HCT116 (cell line): ENCODE measurements around the gene CUZD1. TPM values are rescaled to one million over a fixed set of nuclear protein-coding genes. Genes with fewer than 3 reads are reported as not detected.

Experiments used
- ATAC-seq: fragments of 200-7000 bp; cut with Tn5 transposase; 2 replicates; pipeline ENCODE4 v1.9.1; 2020; ENCODE audit warnings: mild to moderate bottlenecking, moderate library complexity
- BruUV-seq: library from RNA; stranded (reverse); fragments of 400-500 nt; replicated peaks from 2 replicates; lab custom pipeline; 2021; lab: Mats Ljungman, UMichigan
- CTCF ChIA-PET: fragments of 300-600 bp; sonication (Branson Sonifier 250); formaldehyde crosslinking; loops from one replicate; lab custom pipeline; 2021; ENCODE audit warnings: antibody characterized with exemption; lab: Charles Lee
- POLR2A ChIA-PET: fragments of 300-600, 350-600 bp; sonication (Branson Sonifier 250); formaldehyde crosslinking; loops from one replicate; lab custom pipeline; 2021; ENCODE audit warnings: antibody characterized with exemption; lab: Charles Lee
- RAD21 ChIA-PET, 2 experiments: fragments of 300-600 bp; sonication (Branson Sonifier 250); formaldehyde crosslinking; loops; one replicate each; lab custom pipeline; 2023; ENCODE audit warnings: low total read pairs in 2 of 2; ENCODE audit not compliant: uncharacterized antibody in 2 of 2, unreplicated experiment in 2 of 2, low non-redundant PET in 1 of 2; lab: Charles Lee
- DNase-seq: peaks from one replicate; pipeline ENCODE4 v3.0.0-alpha.2; 2010; ENCODE audit warnings: low read depth, low spot score
- H2AFZ ChIP-seq: fragments of 200-600 bp; shearing (Covaris generic), sonication (generic); 2 replicates; pipeline ENCODE4 v1.6.1; 2017; ENCODE audit warnings: low read depth, mixed run types, mixed read lengths, antibody characterized with exemption, low read length; ENCODE audit not compliant: poor library complexity, severe bottlenecking
- H3K27ac ChIP-seq: 2 replicates; pipeline ENCODE4 v1.5.1; 2012; ENCODE audit warnings: low read depth, low read length
- H3K27me3 ChIP-seq: fragments of 200-600 bp; sonication (generic); 2 replicates; pipeline ENCODE4 v1.6.1; 2016; ENCODE audit warnings: mixed run types, low read length, mixed read lengths; ENCODE audit not compliant: insufficient read depth
- H3K36me3 ChIP-seq, 2 experiments: fragments of 200-500 bp in 1 of 2; fragments of 200-600 bp in 1 of 2; sonication (Bioruptor generic) in 1 of 2; sonication (generic) in 1 of 2; 2 replicates each; pipeline versions ENCODE4 v1.5.1 to v1.6.1; 2014 to 2016; ENCODE audit warnings: low read length in 2 of 2, inconsistent platforms in 1 of 2, mixed read lengths in 1 of 2, mixed run types in 1 of 2; ENCODE audit not compliant: insufficient read depth in 2 of 2, control insufficient read depth in 1 of 2
- H3K4me1 ChIP-seq, 2 experiments: fragments of 200-600 bp in 1 of 2; sonication (generic) in 1 of 2; 2 replicates each; pipeline versions ENCODE4 v1.5.1 to v1.6.1; 2012 to 2017; ENCODE audit warnings: low read length in 2 of 2, inconsistent platforms in 1 of 2, mild to moderate bottlenecking in 1 of 2, mixed read lengths in 1 of 2, mixed run types in 1 of 2, moderate library complexity in 1 of 2; ENCODE audit not compliant: insufficient read depth in 2 of 2, control insufficient read depth in 1 of 2
- H3K4me2 ChIP-seq: fragments of 200-600 bp; sonication (generic); 2 replicates; pipeline ENCODE4 v1.6.1; 2017; ENCODE audit warnings: mixed run types, low read length, mixed read lengths
- H3K4me3 ChIP-seq, 2 experiments: fragments of 200-600 bp in 1 of 2; sonication (generic) in 1 of 2; replicated peaks in 1 of 2; 2 replicates each; pipeline ENCODE4 v1.5.1; 2011 to 2016; ENCODE audit warnings: low read length in 2 of 2, control low read depth in 1 of 2, low read depth in 1 of 2, mild to moderate bottlenecking in 1 of 2, mixed read lengths in 1 of 2, mixed run types in 1 of 2
- H3K79me2 ChIP-seq: fragments of 200-600 bp; sonication (generic); 2 replicates; pipeline ENCODE4 v1.6.1; 2017; ENCODE audit warnings: mild to moderate bottlenecking, mixed run types, low read length, moderate library complexity, mixed read lengths; ENCODE audit not compliant: insufficient read depth
- H3K9ac ChIP-seq: fragments of 200-600 bp; sonication (generic); 2 replicates; pipeline ENCODE4 v1.6.1; 2016; ENCODE audit warnings: low read length, mixed read lengths
- H3K9me2 ChIP-seq: fragments of 200-600 bp; sonication (generic), shearing (Covaris generic); 2 replicates; pipeline ENCODE4 v1.6.1; 2017; ENCODE audit warnings: mixed run types, mild to moderate bottlenecking, moderate library complexity; ENCODE audit not compliant: insufficient read depth
- H3K9me3 ChIP-seq, 2 experiments: fragments of 200-500 bp in 1 of 2; fragments of 200-600 bp in 1 of 2; sonication (Bioruptor generic) in 1 of 2; sonication (generic) in 1 of 2; 2 replicates each; pipeline ENCODE4 v1.6.1; 2014 to 2017; ENCODE audit warnings: low read length in 2 of 2, mixed read lengths in 2 of 2, inconsistent platforms in 1 of 2, low read depth in 1 of 2, mild to moderate bottlenecking in 1 of 2, mixed run types in 1 of 2, moderate library complexity in 1 of 2; ENCODE audit not compliant: control insufficient read depth in 1 of 2, insufficient read depth in 1 of 2
- H4K20me1 ChIP-seq: fragments of 200-600 bp; sonication (generic), shearing (Covaris generic); 2 replicates; pipeline ENCODE4 v1.6.1; 2017; ENCODE audit warnings: mixed run types, mild to moderate bottlenecking, moderate library complexity; ENCODE audit not compliant: insufficient read depth
- ATF3 ChIP-seq: IDR thresholded peaks from 2 replicates; pipeline ENCODE4 v1.6.1; 2012
- CBX3 ChIP-seq: IDR thresholded peaks from 2 replicates; pipeline ENCODE4 v1.6.1; 2012; ENCODE audit warnings: low read depth
- CEBPB ChIP-seq: IDR thresholded peaks from 2 replicates; pipeline ENCODE4 v1.6.1; 2012; ENCODE audit warnings: low read depth
- CTCF ChIP-seq, 3 experiments: fragments of 200-600 bp in 1 of 3; sonication (generic) in 1 of 3; IDR thresholded peaks in 2 of 3; conservative IDR thresholded peaks in 1 of 3; 2 replicates each; pipeline ENCODE4 v1.5.1; 2012 to 2017; ENCODE audit warnings: low read depth in 2 of 3, low read length in 2 of 3, antibody characterized with exemption in 1 of 3, borderline replicate concordance in 1 of 3, control low read depth in 1 of 3, mild to moderate bottlenecking in 1 of 3, mixed read lengths in 1 of 3, mixed run types in 1 of 3, moderate library complexity in 1 of 3; ENCODE audit not compliant: insufficient read depth in 1 of 3
- ELF1 ChIP-seq: IDR thresholded peaks from 2 replicates; pipeline ENCODE4 v1.6.1; 2012; ENCODE audit warnings: low read depth, borderline replicate concordance
- EZH2 ChIP-seq: fragments of 200-600 bp; sonication (generic); IDR thresholded peaks from 2 replicates; pipeline ENCODE4 v1.6.1; 2017; ENCODE audit warnings: antibody characterized with exemption, mixed run types
- EZH2phosphoT487 ChIP-seq: fragments of 200-600 bp; IDR thresholded peaks from 2 replicates; pipeline ENCODE4 v1.6.1; 2018; ENCODE audit warnings: antibody characterized with exemption, borderline replicate concordance
- JUND ChIP-seq: IDR thresholded peaks from 2 replicates; pipeline ENCODE4 v1.6.1; 2012
- MAX ChIP-seq: IDR thresholded peaks from 2 replicates; pipeline ENCODE4 v1.6.1; 2012
- POLR2A ChIP-seq: IDR thresholded peaks from 2 replicates; pipeline ENCODE4 v1.7.0; 2011; ENCODE audit warnings: borderline replicate concordance; ENCODE audit not compliant: insufficient read depth, insufficient read length; ENCODE audit errors: extremely low read depth
- POLR2AphosphoS5 ChIP-seq: IDR thresholded peaks from 2 replicates; pipeline ENCODE4 v1.6.1; 2011; ENCODE audit warnings: mild to moderate bottlenecking, low read depth, low read length, moderate library complexity
- REST ChIP-seq: IDR thresholded peaks from 2 replicates; pipeline ENCODE4 v1.6.1; 2012; ENCODE audit warnings: low read depth
- SIN3A ChIP-seq: IDR thresholded peaks from 2 replicates; pipeline ENCODE4 v1.6.1; 2012; ENCODE audit warnings: low read depth
- SP1 ChIP-seq: IDR thresholded peaks from 2 replicates; pipeline ENCODE4 v1.6.1; 2012; ENCODE audit warnings: low read depth
- SRF ChIP-seq: IDR thresholded peaks from 2 replicates; pipeline ENCODE4 v1.6.1; 2012; ENCODE audit warnings: low read depth
- TCF7L2 ChIP-seq: IDR thresholded peaks from 2 replicates; pipeline ENCODE4 v1.7.0; 2011; ENCODE audit warnings: borderline replicate concordance, inconsistent platforms; ENCODE audit not compliant: insufficient read depth, insufficient read length; ENCODE audit errors: extremely low read depth
- YY1 ChIP-seq: IDR thresholded peaks from 2 replicates; pipeline ENCODE4 v1.6.1; 2011; ENCODE audit warnings: low read length, low read depth, moderate library complexity, mild to moderate bottlenecking; ENCODE audit not compliant: insufficient replicate concordance; ENCODE audit errors: extremely low read depth
- ZBTB33 ChIP-seq: IDR thresholded peaks from 2 replicates; pipeline ENCODE4 v1.6.1; 2011; ENCODE audit warnings: mild to moderate bottlenecking, low read length, moderate library complexity; ENCODE audit not compliant: insufficient replicate concordance; ENCODE audit errors: extremely low read depth
- ZFX ChIP-seq: fragments of 450-650 bp; IDR thresholded peaks from 2 replicates; pipeline ENCODE4 v1.6.1; 2017
- ZNF274 ChIP-seq: fragments of 200-500 bp; sonication (Bioruptor generic); IDR thresholded peaks from 2 replicates; pipeline ENCODE4 v1.6.1; 2014; ENCODE audit warnings: mild to moderate bottlenecking, low read depth, low read length, inconsistent platforms
- intact Hi-C: fragments of 100-400 bp; cut with micrococcal nuclease; formaldehyde crosslinking; loops from 2 replicates; pipeline ENCODE4 v1.10.0; 2022
- total RNA-seq: library from RNA; stranded (reverse); gene quantifications from one replicate; pipeline ENCODE4 v1.2.1, GENCODE V29; 2021; ENCODE audit not compliant: unreplicated experiment

CUZD1 gene
- total RNA-seq, 1 experiment from 2014 or later: 1.7 TPM

GRCh38 chr10:122796796-122797195 lies 48.9 kb downstream of the CUZD1 start:
- Histone ChIP-seq H4K20me1 (no peaks in the 10 kb centered on the region), H3K36me3 (no peaks in the 10 kb centered on the region), H3K27ac (no peak overlapping the region), H2AFZ (no peak overlapping the region), H3K79me2 (no peaks in the 10 kb centered on the region), H3K9ac (no peak overlapping the region), H3K9me3 (no peaks in the 10 kb centered on the region), H3K4me1 (no peaks in the 10 kb centered on the region), H3K9me2 (no peaks in the 10 kb centered on the region), H3K27me3 (peaks cover 86% of the 10 kb centered on the region), H3K4me2 (no peak overlapping the region), H3K4me3 (no peak overlapping the region)
- no peak for ATAC-seq
- ChIA-PET CTCF (no interaction called here), POLR2A (no interaction called here), RAD21 (no interaction called here)
- TF ChIP-seq CTCF (IDR thresholded peaks at IDR 0.05 in 2 of 3, conservative IDR thresholded peaks at IDR 0.05 in 1 of 3; ENCODE audit: borderline replicate concordance in 1 of 3, insufficient read depth in 1 of 3, low read depth in 2 of 3, low read length in 2 of 3) (no peak), JUND (no peak), REST (no peak), CBX3 (no peak), YY1 (no peak), ZFX (no peak), ATF3 (no peak), EZH2phosphoT487 (no peak), SRF (no peak), ELF1 (no peak), ZNF274 (no peak), POLR2AphosphoS5 (no peak), TCF7L2 (no peak), MAX (no peak), EZH2 (no peak), CEBPB (no peak), SP1 (no peak), ZBTB33 (no peak), SIN3A (no peak), POLR2A (no peak)
- no TSS peak for BruUV-seq
- DNase-seq: no peak
- intact Hi-C loops: no loop called here
